GM12874 (cell line): ENCODE results near the gene RASGEF1C.

Experiments
- TF ChIP-seq, protein P1 (sequence below): IDR thresholded peaks from 2 replicates; pipeline ENCODE4 v1.5.1; 2011; ENCODE audit warnings: low read depth, mild to moderate bottlenecking, control low read depth, low read length, moderate library complexity; ENCODE audit not compliant: insufficient read depth

The RASGEF1C gene

DNA sequence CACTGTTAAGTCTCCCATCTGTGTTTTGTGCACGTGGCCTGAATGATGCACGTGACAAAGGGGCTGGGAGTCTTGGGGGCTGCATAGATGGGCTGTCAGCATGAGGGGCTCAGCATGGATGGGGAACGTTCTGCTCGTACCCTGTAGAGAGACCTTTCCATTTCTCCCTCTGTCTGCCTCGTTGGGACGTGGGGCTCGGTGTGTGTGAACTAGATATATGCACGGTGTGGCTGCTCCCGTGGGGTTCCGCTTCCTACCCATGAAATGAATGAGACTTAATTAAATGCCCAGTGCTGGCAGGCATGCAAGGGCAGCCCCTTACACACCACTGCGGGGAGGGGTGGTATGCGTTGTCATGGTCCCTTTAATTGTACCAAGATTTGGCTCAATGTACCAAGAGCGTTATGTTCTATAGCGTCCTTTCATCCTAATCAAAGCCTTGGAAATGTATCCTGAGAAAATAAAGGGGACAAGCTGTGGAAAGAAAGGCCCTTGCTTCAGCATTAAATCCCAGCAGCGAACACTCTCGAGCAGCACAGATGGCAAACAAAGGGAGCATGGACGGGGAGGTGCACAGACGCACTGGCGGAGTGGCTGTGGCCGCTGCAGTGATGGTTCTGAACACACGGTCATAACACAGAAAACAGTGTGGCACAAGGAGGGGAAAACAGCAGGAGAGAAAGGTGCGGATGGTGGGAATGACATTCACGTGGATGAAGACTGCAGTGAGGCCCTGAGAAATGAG, 66.8 kb downstream of the RASGEF1C start:
- TF ChIP-seq, protein P1, sequence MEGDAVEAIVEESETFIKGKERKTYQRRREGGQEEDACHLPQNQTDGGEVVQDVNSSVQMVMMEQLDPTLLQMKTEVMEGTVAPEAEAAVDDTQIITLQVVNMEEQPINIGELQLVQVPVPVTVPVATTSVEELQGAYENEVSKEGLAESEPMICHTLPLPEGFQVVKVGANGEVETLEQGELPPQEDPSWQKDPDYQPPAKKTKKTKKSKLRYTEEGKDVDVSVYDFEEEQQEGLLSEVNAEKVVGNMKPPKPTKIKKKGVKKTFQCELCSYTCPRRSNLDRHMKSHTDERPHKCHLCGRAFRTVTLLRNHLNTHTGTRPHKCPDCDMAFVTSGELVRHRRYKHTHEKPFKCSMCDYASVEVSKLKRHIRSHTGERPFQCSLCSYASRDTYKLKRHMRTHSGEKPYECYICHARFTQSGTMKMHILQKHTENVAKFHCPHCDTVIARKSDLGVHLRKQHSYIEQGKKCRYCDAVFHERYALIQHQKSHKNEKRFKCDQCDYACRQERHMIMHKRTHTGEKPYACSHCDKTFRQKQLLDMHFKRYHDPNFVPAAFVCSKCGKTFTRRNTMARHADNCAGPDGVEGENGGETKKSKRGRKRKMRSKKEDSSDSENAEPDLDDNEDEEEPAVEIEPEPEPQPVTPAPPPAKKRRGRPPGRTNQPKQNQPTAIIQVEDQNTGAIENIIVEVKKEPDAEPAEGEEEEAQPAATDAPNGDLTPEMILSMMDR, result no peak

DNA sequence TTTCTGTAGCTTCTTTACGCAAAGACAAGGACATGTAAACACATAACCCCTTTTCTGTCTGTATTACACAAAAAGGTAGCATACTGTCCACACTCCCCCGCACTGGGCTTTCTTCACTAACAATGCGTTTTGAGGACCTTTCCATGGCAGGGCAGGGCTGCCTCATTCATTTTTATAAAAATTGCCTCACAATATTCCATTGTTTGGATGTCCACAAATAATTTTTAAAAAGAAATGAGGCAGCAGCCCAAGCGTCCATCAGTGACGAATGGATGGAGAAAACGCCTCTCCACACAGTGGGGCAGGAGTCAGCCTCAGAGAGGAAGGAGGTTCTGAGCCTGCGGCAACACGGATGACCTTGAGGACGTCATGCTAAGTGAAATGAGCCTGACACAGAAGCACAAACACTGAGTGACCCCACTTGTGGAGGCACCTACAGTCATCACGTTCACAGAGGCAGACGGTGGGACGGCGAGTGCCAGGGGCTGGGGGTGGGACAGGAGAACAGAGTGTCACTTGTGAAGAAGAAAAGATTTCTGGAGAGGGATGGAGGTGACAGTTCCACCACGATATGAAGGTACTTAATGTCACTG, 67.8 kb downstream of the RASGEF1C start:
- TF ChIP-seq, protein P1, result no peak

GRCh38 chr5:180140571-180140970, 68.4 kb downstream of the RASGEF1C start:
- TF ChIP-seq, protein P1, result no peak

DNA sequence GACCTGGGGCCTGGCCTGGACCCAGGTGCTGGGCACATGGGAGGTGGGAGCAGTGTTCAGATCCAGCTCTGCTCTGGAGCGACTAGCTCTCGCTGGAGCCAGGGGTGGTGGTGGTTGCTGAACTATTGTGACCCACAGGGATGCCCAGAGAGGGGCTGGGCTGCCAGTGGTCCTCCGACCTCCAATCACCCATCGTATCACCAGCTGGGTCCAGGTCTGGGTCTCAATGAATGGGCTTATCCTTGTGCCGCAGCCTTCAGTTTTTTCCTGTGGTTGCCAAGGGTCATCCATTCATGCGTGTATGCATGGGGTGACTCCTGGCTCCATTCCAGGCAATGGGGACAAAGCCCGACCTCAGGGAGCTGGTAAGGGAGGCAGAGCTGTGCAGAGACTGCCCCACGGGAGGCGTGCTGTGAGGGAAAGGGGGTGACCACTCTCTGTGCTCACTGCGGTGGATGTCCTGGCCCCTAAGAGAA, 68.9 kb downstream of the RASGEF1C start:
- TF ChIP-seq, protein P1, result no peak

- TF ChIP-seq, protein P1, result no peak
Measured at GRCh38 chr5:180139731-180140055, 69.3 kb downstream of the RASGEF1C start.

- TF ChIP-seq, protein P1, result no peak
Measured at GRCh38 chr5:180138976-180139730, 69.9 kb downstream of the RASGEF1C start.

- TF ChIP-seq, protein P1, result no peak
Measured at GRCh38 chr5:180138214-180138975, 70.6 kb downstream of the RASGEF1C start.
